HG02588 (cell line): ENCODE measurements around the gene NRXN3.
"Not testable (repeated sequence)": the region's sequence is repeated elsewhere in the genome, so short reads cannot be mapped to it uniquely, and the experiment has no call there.

ENCODE experiments used
- ATAC-seq: cut with Tn5 transposase; IDR thresholded peaks from one replicate; pipeline ENCODE4 v1.9.1; 2021; ENCODE audit warnings: mild to moderate bottlenecking, moderate library complexity; ENCODE audit not compliant: unreplicated experiment

The NRXN3 gene

GRCh38 chr14:78974691-78975090 is 804.5 kb downstream of the NRXN3 start:
- ATAC-seq = no peak

- ATAC-seq = no peak
Measured at GRCh38 chr14:78975734-78976133, 805.6 kb downstream of the NRXN3 start.

GRCh38 chr14:78978896-78979295 is 808.7 kb downstream of the NRXN3 start:
- no peak for ATAC-seq

- no peak for ATAC-seq
Measured at GRCh38 chr14:78982551-78982950, 812.4 kb downstream of the NRXN3 start.

- ATAC-seq = no peak
Measured at GRCh38 chr14:78983126-78983525, 813.0 kb downstream of the NRXN3 start.

GRCh38 chr14:78985668-78986381 is 815.7 kb downstream of the NRXN3 start:
- no peak for ATAC-seq

- ATAC-seq = no peak
Measured at GRCh38 chr14:78986989-78987388, 816.8 kb downstream of the NRXN3 start.

- no peak for ATAC-seq
Measured at GRCh38 chr14:78989221-78989620, 819.0 kb downstream of the NRXN3 start.

- ATAC-seq = no peak
Measured at GRCh38 chr14:78992867-78993266, 822.7 kb downstream of the NRXN3 start.

- no peak for ATAC-seq
Measured at GRCh38 chr14:78997811-78998210, 827.6 kb downstream of the NRXN3 start.

- ATAC-seq = no peak
Measured at GRCh38 chr14:79009286-79009685, 839.1 kb downstream of the NRXN3 start.

GRCh38 chr14:79011091-79011919 is 841.1 kb downstream of the NRXN3 start:
- ATAC-seq = no peak

- ATAC-seq = no peak
Measured at GRCh38 chr14:79011920-79012204, 841.7 kb downstream of the NRXN3 start.

- no peak for ATAC-seq
Measured at GRCh38 chr14:79016828-79017505, 846.8 kb downstream of the NRXN3 start.

- no peak for ATAC-seq
Measured at GRCh38 chr14:79017561-79017960, 847.4 kb downstream of the NRXN3 start.

GRCh38 chr14:79018836-79019235 is 848.7 kb downstream of the NRXN3 start:
- ATAC-seq = no peak

- ATAC-seq = not testable (repeated sequence)
Measured at GRCh38 chr14:79019898-79020297, 849.7 kb downstream of the NRXN3 start.

- no peak for ATAC-seq
Measured at GRCh38 chr14:79021766-79022165, 851.6 kb downstream of the NRXN3 start.

- ATAC-seq = no peak
Measured at GRCh38 chr14:79027138-79027537, 857.0 kb downstream of the NRXN3 start.

- no peak for ATAC-seq
Measured at GRCh38 chr14:79028281-79028680, 858.1 kb downstream of the NRXN3 start.

GRCh38 chr14:79036441-79036840 is 866.3 kb downstream of the NRXN3 start:
- no peak for ATAC-seq

GRCh38 chr14:79037106-79037505 is 866.9 kb downstream of the NRXN3 start:
- ATAC-seq = no peak
